Measurements from ENCODE around the gene GAS6.

- no peak for TF ChIP-seq CTCF (IDR thresholded peaks at IDR 0.05)
- no peak for TF ChIP-seq POLR2A (IDR thresholded peaks at IDR 0.05)
Measured at GRCh38 chr13:113775451-113776145, 88.3 kb downstream of the GAS6 start.
